Mononuclear cell (primary cell): ENCODE measurements around the gene LMX1B. TPM values are rescaled to one million over a fixed set of nuclear protein-coding genes. Genes with fewer than 3 reads are reported as not detected.

Experiments used
- H3K27me3 ChIP-seq: 2 replicates; pipeline ENCODE4 v1.6.0; 2011; ENCODE audit warnings: low read length, control low read depth; ENCODE audit not compliant: insufficient read depth
- H3K4me1 ChIP-seq: 2 replicates; pipeline ENCODE4 v1.5.1; 2011; ENCODE audit warnings: mild to moderate bottlenecking, low read length, control low read depth; ENCODE audit not compliant: insufficient read depth
- H3K4me3 ChIP-seq: 2 replicates; pipeline ENCODE4 v1.5.1; 2011; ENCODE audit warnings: mild to moderate bottlenecking, low read length, moderate library complexity
- H3K9me3 ChIP-seq: 2 replicates; pipeline ENCODE4 v1.5.1; 2011; ENCODE audit warnings: low read depth, mild to moderate bottlenecking, control low read depth, low read length
- total RNA-seq: library from RNA; depleted of rRNA; stranded (reverse); fragments of >200 nt; gene quantifications from one replicate; pipeline ENCODE4 v1.2.3, GENCODE V29; 2012

Gene LMX1B
- total RNA-seq, 1 donor = not detected

DNA sequence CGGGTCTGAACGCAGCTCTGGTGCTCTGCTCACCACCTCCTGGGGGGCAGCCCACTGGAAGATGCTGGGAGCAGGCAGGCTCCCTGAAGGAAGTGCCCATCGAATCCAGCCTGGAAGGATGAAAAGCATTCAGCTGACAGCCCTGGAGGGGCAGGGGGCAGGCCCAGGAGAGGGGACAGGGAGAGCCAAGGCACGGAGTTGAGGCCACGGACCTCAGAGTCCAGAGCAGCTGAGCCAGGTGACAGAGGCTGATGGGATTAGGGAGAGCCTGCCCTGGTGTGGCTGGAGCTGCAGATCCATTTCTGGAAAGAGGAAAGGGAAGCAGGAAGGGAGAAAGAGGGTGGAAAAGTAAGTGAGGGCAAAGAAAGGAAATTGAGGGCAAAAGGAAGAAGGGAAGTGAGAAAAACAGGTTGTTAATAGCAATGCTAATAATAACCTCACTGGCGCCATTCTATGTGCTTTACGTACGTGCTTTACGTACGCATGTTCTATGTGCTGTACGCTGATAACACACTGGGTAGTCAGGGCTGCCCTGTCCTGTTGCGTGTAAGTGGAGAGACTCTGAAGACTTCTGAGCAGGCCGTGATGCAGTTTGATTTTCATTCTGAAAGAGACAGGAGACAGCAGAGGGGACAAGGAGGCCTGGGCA lies 52.6 kb downstream of the LMX1B start:
- peaks cover 33% of the 10 kb centered on the region for H3K27me3 ChIP-seq
- H3K9me3 ChIP-seq = no peaks in the 10 kb centered on the region
- H3K4me1 ChIP-seq = no peaks in the 10 kb centered on the region
- no peak overlapping the region for H3K4me3 ChIP-seq

DNA sequence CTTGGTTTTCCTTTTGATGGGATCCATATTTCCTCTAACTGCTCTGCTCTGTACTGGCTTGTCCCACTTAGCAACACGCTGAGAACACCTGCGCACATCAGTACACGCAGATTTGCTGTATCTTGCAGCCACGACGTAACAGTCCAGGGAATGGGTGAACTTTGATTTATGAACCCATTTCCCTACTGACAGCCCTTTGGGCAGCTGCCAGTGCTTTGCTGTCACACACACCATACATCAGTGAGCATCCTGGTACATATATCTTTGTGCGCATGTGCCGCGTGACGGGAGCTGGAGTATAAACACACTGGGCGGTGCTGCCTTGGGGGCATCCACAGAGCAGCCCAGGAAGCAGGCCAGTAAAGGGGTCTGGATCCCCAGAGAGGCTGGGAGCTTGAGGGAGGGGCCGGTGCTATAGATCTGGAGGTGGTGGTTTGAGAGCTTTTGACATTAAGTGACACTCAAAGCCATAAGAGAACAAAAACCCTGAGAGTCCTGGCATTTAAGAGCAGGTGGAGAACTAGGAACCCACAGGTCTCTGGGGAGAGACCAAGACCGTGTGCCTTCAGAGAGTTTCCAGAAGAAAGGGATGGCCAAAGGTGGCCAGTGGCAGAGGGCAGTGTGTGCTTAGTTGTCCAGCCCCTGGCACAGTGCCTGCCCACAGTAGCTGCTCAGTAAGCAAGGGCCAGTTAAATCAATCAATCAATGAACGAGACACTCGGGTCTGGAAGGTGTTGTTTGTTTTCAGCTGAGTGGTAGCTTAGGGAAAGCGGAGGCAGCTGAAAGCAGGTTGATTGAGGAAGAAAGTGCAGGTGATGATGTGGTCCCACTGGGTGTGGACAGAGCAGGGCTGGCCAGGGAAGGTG lies 53.7 kb downstream of the LMX1B start:
- Histone ChIP-seq H3K9me3 (no peaks in the 10 kb centered on the region), H3K4me1 (no peaks in the 10 kb centered on the region), H3K4me3 (no peak overlapping the region), H3K27me3 (peaks cover 39% of the 10 kb centered on the region)

DNA sequence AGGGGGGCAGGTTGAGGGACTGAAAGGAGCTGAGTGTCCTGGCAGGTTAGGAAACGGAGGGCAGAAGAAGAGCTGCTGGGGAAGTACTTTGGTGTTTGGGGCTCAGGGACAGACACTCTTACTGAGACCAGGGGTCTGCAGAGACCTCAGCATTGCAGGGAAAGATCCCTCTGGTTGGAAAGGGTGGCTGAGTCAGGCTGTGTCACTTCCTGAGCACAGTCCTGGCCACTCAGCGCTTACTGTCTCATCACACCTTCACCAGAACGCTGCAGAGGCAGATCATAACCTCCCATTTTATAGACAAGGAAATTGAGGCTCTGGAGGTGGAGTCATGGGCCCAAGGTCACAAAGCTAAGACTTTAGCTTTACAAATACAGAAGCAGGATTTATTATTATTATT lies 54.3 kb downstream of the LMX1B start:
- no peaks in the 10 kb centered on the region for H3K9me3 ChIP-seq
- peaks cover 45% of the 10 kb centered on the region for H3K27me3 ChIP-seq
- no peak overlapping the region for H3K4me3 ChIP-seq
- no peaks in the 10 kb centered on the region for H3K4me1 ChIP-seq

DNA sequence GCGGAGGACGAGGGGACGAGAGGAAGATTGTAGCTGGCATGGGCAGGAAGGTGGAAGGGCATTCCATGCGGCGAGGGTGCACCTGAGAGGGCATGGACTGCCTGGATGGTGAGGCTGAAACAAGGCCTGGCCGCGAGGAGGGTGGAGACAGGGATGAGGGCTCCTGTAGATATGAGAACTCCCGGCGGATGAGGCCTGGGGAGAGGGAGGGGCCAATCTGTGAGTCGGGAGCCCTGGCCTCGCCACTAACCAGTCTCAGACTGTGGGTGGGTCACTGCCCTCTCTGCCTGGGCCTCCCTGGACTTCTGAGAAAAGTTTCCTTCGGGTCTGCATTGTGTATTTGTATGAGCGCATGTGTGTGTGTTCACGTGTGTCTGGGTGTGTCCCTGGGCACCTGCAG lies 55.4 kb downstream of the LMX1B start:
- Histone ChIP-seq H3K27me3 (peaks cover 52% of the 10 kb centered on the region), H3K4me3 (no peak overlapping the region), H3K9me3 (no peaks in the 10 kb centered on the region), H3K4me1 (no peaks in the 10 kb centered on the region)

DNA sequence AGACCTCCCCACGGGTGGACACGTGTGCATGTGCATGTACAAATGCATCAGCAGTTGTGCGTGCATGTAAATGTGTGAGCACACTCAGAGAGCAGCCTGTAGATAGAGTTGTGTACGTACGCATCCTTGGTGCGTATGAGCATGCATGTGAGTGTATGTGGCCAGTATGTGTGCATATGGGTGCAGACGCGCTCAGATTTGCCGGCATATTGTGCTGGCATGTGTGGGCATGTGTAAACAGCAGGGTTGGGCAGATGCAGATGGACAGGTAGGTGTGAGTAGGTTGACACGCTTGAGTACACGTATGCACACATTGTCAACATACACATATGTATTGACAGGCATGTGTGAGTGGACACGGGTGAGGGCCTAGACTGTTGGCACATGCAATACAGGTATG lies 56.5 kb downstream of the LMX1B start:
- H3K9me3 ChIP-seq = no peaks in the 10 kb centered on the region
- H3K4me3 ChIP-seq = no peak overlapping the region
- H3K4me1 ChIP-seq = no peaks in the 10 kb centered on the region
- H3K27me3 ChIP-seq = peaks cover 63% of the 10 kb centered on the region

DNA sequence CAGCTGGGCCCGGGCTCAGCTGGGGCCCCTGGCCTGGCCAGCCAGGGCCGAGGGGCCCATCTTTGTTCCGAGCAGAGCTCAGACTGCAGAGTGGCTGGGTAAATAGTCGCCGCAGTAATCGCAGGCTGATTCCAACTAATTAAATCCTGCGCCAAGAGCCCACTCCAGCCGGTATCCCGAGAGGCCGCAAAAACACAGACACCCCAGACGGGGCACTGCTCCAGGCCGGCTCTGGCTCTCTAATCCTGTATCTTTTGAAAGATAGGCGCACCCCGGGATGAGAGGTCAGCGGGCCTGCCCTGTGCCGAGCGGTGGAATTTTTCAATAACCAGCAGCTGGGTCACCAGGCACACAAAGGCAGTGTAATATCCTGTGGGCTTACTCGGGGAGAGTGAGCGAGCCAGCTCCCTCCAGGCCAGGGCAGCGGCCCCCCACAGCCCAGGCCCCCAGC lies 57.7 kb downstream of the LMX1B start:
- Histone ChIP-seq H3K4me1 (no peaks in the 10 kb centered on the region), H3K27me3 (peaks cover 60% of the 10 kb centered on the region), H3K9me3 (no peaks in the 10 kb centered on the region), H3K4me3 (no peak overlapping the region)

DNA sequence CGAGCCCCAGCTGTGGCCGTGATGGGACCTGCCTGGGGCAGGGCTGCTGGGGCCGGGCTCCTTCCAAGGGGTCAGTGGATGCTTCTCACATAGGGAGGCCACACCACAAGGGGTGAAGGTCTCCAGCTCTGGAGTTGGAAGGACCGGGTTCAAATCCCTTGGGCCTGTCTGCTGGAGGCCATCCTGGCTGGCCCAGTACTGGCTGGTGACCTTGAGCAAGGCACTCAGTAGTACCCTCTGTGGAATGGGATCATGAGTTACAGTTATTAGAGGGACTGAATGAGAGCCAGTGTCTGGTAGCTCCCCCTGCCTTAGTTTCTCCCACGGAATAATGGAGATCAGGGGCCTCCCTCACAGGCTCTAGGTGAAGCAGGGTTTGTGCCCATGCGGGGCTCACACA lies 58.3 kb downstream of the LMX1B start:
- Histone ChIP-seq H3K4me3 (no peak overlapping the region), H3K4me1 (no peaks in the 10 kb centered on the region), H3K9me3 (no peaks in the 10 kb centered on the region), H3K27me3 (peaks cover 65% of the 10 kb centered on the region)

DNA sequence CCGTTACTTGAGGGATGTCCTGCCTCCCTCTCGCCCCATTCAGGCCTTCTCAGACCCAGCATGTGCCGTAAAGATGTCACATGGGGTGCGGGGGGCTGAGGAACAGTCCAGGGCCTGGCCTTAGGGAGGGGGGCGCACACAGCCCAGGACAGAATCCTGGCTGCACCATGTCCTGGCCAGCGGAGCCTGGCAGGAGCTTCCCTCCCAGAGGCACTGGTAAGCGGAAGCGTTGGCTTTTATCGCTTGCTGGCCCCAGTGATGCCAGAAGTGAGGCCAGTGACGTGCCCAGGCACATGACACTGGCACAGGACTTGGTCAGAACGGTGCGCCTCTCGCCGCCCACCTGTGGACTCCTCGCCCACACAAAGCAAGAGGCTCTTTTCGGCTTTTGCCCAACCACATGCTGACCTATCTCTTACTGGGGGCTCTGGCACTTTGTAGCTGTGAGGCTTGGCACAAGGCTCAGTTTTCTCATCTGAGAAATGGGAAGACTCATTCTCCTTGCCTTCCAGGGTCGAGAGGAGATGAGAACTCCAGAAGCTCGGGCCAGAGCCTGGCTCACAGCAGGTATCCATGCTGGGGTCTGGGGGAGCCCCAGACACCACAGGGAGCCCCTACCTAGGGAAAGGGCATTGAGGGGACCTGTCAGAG lies 59.0 kb downstream of the LMX1B start:
- Histone ChIP-seq H3K9me3 (no peaks in the 10 kb centered on the region), H3K4me1 (no peaks in the 10 kb centered on the region), H3K4me3 (no peak overlapping the region), H3K27me3 (peaks cover 68% of the 10 kb centered on the region)

DNA sequence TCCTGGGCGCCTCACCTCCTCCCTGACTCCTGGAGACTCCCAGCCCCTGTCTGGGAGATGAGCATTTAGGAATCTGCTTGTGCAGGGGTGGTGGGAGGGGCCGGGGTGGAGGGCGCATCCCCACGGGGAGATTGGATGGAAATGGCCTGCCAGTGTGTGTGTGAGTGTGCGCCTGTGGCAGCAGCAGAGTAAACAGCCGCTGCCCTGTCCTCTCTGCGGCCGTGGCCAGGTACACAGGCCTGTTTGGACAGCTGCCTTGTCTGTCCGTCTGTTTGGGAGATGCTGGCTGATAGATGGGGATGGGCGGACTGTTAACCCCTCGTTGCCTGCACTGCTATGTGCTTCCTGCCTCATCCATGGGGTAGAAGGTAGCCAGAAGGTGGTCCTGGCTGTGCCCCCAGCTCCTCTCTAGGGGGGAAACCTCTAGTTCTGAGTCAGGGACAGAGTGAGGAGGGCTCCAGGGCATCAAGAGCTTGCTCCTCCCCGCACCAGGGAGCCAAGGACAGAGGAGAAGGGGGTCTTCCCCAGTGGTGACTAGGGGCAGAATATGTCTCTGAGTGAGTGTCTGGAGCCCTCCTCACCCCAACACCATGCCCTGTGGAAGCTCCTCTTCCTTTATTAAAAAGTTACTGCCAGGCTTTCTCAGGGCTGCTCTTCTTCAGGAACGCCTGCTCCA lies 60.1 kb downstream of the LMX1B start:
- H3K4me1 ChIP-seq = no peaks in the 10 kb centered on the region
- H3K9me3 ChIP-seq = no peaks in the 10 kb centered on the region
- H3K27me3 ChIP-seq = peaks cover 76% of the 10 kb centered on the region
- H3K4me3 ChIP-seq = no peak overlapping the region

DNA sequence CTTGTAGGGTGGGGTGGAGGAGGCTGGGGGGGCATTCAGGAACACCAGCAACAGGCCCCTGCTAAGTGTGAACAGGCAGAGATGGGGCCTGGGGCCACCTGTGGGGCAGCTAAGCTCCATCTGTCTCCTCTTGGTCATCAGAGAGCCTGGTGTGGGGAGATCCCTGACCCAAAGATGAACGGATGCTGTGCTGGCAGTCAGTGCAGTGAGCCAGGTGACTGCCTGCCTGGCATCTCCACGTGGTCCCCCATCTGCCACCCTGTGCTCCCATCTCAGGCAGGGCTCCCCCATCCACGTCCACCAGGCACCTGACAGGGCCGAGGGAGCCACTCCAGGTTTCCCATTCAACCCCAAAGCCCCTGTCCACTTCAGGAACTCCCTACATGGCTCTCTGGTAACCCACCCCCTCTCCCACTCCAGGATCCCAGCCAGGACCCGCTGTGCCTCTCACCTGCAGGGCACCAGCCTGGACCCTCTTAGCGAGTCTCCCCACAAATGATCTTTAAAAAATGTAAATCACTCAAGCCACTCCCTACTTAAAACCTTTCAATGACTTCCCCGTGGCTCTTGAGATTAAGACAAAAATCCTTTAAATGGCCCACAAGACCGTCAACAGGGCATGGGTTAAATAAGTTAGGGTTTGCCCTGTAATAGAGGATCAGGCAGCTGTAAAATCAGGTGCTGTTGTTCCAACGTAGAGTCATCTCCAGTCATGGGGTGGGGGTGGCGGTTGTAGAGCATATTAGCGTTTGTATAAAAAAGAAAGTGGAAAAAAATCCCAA lies 60.8 kb downstream of the LMX1B start:
- Histone ChIP-seq H3K27me3 (peaks cover 79% of the 10 kb centered on the region), H3K4me3 (no peak overlapping the region), H3K9me3 (no peaks in the 10 kb centered on the region), H3K4me1 (no peaks in the 10 kb centered on the region)

DNA sequence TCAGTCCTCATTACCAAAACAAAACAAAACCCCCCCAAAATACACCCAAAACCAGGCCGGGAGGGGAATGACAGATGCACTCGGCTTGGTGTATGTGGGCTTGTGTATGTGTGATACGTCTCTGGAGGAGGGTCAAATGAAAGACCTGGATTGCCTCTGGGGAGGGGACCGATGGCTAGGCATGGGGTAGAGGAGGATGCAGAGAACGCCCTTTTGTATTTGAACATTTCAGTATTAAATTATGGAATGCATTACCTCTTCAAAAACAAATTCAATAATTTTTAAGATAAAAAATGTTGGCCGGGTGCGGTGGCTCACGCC lies 61.4 kb downstream of the LMX1B start:
- Histone ChIP-seq H3K27me3 (peaks cover 73% of the 10 kb centered on the region), H3K4me1 (no peaks in the 10 kb centered on the region), H3K4me3 (no peak overlapping the region), H3K9me3 (no peaks in the 10 kb centered on the region)

DNA sequence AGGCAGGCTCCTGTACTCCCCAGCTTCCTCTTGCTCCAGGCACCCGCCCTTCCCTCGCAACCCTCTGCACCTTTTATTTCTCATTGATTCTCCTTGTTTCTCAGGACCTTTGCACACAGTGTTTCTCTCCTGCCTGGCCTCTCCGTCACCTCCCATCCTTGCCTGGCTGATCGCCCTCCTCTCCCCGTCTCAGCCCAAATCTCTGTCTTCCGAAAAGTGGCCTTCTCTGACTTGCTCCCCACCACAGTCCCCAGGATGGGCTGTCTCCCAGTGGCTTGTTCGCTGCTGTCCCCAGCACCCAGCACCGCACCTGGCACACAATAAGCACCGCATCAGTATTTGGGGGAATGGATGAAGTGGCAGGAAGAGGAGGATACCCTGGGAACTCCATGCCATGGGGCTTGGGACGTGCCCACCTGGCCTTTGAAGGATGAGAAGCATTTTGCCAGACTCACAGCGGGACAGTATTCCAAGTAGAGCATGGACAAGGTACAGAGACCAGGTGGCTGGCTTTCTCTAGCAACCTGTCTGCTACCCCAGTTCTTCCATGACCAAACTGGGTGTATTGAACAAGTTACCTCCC lies 62.5 kb downstream of the LMX1B start:
- H3K4me1 ChIP-seq = no peaks in the 10 kb centered on the region
- H3K9me3 ChIP-seq = no peaks in the 10 kb centered on the region
- peaks cover 66% of the 10 kb centered on the region for H3K27me3 ChIP-seq
- H3K4me3 ChIP-seq = no peak overlapping the region

DNA sequence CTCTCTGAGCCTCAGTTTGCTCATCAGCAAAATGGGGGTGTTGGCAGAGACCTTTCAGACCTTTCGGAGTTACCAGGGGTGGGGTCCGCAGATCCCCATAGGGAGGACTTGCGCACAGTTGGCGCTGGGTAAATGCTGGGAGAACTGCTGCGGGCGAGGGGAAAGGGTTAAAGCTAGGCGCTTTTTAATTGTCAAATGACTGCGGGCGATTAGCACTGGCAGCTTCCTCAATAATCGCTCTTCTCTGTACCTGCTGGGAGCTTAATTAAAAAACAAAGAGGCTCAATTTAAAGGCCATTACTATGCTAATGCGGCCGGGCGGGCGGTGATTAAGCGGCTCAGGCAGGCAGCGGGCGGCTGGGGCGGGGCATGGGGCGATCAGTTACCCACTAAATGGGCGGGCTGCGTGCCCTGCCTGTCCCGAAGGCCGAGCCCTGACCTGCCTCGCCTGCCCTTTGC lies 63.0 kb downstream of the LMX1B start:
- Histone ChIP-seq H3K9me3 (no peaks in the 10 kb centered on the region), H3K27me3 (peaks cover 64% of the 10 kb centered on the region), H3K4me1 (no peaks in the 10 kb centered on the region), H3K4me3 (no peak overlapping the region)
